KMS-11 (cell line): ENCODE data around the gene CDH24.

Source experiments
- H2AFZ ChIP-seq: fragments of 200-600 bp; sonication (generic); 2 replicates; pipeline ENCODE4 v1.6.1; 2016; ENCODE audit warnings: antibody characterized with exemption, mixed run types, low read depth
- H3K27ac ChIP-seq: fragments of 200-600 bp; sonication (generic); 2 replicates; pipeline ENCODE4 v1.6.1; 2016; ENCODE audit warnings: mild to moderate bottlenecking, mixed run types
- H3K27me3 ChIP-seq: fragments of 200-600 bp; sonication (generic); 2 replicates; pipeline ENCODE4 v1.6.1; 2017; ENCODE audit warnings: mild to moderate bottlenecking, low read depth, mixed run types, moderate library complexity; ENCODE audit not compliant: insufficient read depth
- H3K36me3 ChIP-seq: fragments of 200-600 bp; sonication (generic); 2 replicates; pipeline ENCODE4 v1.6.1; 2017; ENCODE audit warnings: mild to moderate bottlenecking, mixed run types; ENCODE audit not compliant: insufficient read depth
- H3K4me1 ChIP-seq: fragments of 200-600 bp; sonication (generic); 2 replicates; pipeline ENCODE4 v1.6.1; 2016; ENCODE audit warnings: mild to moderate bottlenecking, low read depth, mixed run types; ENCODE audit not compliant: poor library complexity, severe bottlenecking
- H3K4me2 ChIP-seq: fragments of 200-600 bp; sonication (generic); 2 replicates; pipeline ENCODE4 v1.7.0; 2016; ENCODE audit warnings: mild to moderate bottlenecking, mixed run types
- H3K4me3 ChIP-seq: fragments of 200-600 bp; sonication (generic); IDR thresholded peaks from 2 replicates; pipeline ENCODE4 v1.6.1; 2017; ENCODE audit warnings: low read depth, low read length, mixed read lengths; ENCODE audit not compliant: insufficient read depth
- H3K79me2 ChIP-seq: fragments of 200-600 bp; sonication (generic); 2 replicates; pipeline ENCODE4 v1.6.1; 2016; ENCODE audit warnings: low read depth, mixed run types; ENCODE audit not compliant: insufficient read depth
- H3K9ac ChIP-seq: fragments of 200-600 bp; sonication (generic); 2 replicates; pipeline ENCODE4 v1.6.1; 2016; ENCODE audit warnings: mild to moderate bottlenecking, mixed run types
- H4K20me1 ChIP-seq: fragments of 200-600 bp; sonication (generic); 2 replicates; pipeline ENCODE4 v1.6.1; 2016; ENCODE audit warnings: mild to moderate bottlenecking, mixed run types; ENCODE audit not compliant: insufficient read depth
- TF ChIP-seq, protein P1 (sequence below): fragments of 200-600 bp; sonication (generic); conservative IDR thresholded peaks from 2 replicates; pipeline ENCODE4 v1.6.1; 2017; ENCODE audit warnings: low read depth, mild to moderate bottlenecking, antibody characterized with exemption, low read length, moderate library complexity, mixed read lengths

CDH24 gene

GRCh38 chr14:23070262-23071129 is 13.2 kb upstream of the CDH24 start:
- H3K27me3 ChIP-seq, result no peaks in the 10 kb centered on the region
- peaks cover 17% of the 10 kb centered on the region for H3K4me1 ChIP-seq
- H2AFZ ChIP-seq, result no peak overlapping the region
- no peaks in the 10 kb centered on the region for H3K36me3 ChIP-seq
- no peak overlapping the region for H3K4me3 ChIP-seq
- TF ChIP-seq, protein P1, sequence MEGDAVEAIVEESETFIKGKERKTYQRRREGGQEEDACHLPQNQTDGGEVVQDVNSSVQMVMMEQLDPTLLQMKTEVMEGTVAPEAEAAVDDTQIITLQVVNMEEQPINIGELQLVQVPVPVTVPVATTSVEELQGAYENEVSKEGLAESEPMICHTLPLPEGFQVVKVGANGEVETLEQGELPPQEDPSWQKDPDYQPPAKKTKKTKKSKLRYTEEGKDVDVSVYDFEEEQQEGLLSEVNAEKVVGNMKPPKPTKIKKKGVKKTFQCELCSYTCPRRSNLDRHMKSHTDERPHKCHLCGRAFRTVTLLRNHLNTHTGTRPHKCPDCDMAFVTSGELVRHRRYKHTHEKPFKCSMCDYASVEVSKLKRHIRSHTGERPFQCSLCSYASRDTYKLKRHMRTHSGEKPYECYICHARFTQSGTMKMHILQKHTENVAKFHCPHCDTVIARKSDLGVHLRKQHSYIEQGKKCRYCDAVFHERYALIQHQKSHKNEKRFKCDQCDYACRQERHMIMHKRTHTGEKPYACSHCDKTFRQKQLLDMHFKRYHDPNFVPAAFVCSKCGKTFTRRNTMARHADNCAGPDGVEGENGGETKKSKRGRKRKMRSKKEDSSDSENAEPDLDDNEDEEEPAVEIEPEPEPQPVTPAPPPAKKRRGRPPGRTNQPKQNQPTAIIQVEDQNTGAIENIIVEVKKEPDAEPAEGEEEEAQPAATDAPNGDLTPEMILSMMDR, result no peak
- peaks cover 11% of the 10 kb centered on the region for H3K79me2 ChIP-seq
- H4K20me1 ChIP-seq, result no peaks in the 10 kb centered on the region
- peak overlapping the region; percentile 42; the same call in 1 of the 2 replicates for H3K27ac ChIP-seq
- H3K9ac ChIP-seq, result peak overlapping the region; percentile 68; the same call in 1 of the 2 replicates
- H3K4me2 ChIP-seq, result peak overlapping the region; percentile 96

GRCh38 chr14:23069413-23069806 is 12.1 kb upstream of the CDH24 start:
- Histone ChIP-seq H3K4me3 (no peak overlapping the region), H3K79me2 (peaks cover 11% of the 10 kb centered on the region), H3K27me3 (no peaks in the 10 kb centered on the region), H3K9ac (no peak overlapping the region), H3K4me1 (peaks cover 17% of the 10 kb centered on the region), H2AFZ (no peak overlapping the region), H4K20me1 (no peaks in the 10 kb centered on the region), H3K27ac (no peak overlapping the region), H3K4me2 (no peak overlapping the region), H3K36me3 (no peaks in the 10 kb centered on the region)
- TF ChIP-seq, protein P1, result no peak

GRCh38 chr14:23068789-23069412 is 11.6 kb upstream of the CDH24 start:
- H3K79me2 ChIP-seq, result peaks cover 11% of the 10 kb centered on the region
- H4K20me1 ChIP-seq, result no peaks in the 10 kb centered on the region
- no peak overlapping the region for H3K4me2 ChIP-seq
- peaks cover 17% of the 10 kb centered on the region for H3K4me1 ChIP-seq
- H3K36me3 ChIP-seq, result no peaks in the 10 kb centered on the region; the same call in 1 of the 2 replicates
- H3K9ac ChIP-seq, result no peak overlapping the region
- H3K27ac ChIP-seq, result no peak overlapping the region
- H3K4me3 ChIP-seq, result no peak overlapping the region
- no peaks in the 10 kb centered on the region for H3K27me3 ChIP-seq
- no peak overlapping the region for H2AFZ ChIP-seq
- TF ChIP-seq, protein P1, result peak; percentile 90

GRCh38 chr14:23067847-23068788 is 10.8 kb upstream of the CDH24 start:
- H3K27me3 ChIP-seq, result no peaks in the 10 kb centered on the region
- no peak overlapping the region for H3K9ac ChIP-seq
- no peak overlapping the region for H3K27ac ChIP-seq
- H3K4me2 ChIP-seq, result no peak overlapping the region
- no peaks in the 10 kb centered on the region for H4K20me1 ChIP-seq
- H2AFZ ChIP-seq, result no peak overlapping the region
- no peak overlapping the region for H3K4me3 ChIP-seq
- TF ChIP-seq, protein P1, result no peak
- H3K36me3 ChIP-seq, result no peaks in the 10 kb centered on the region; the same call in 1 of the 2 replicates
- H3K79me2 ChIP-seq, result peaks cover 11% of the 10 kb centered on the region
- peaks cover 17% of the 10 kb centered on the region for H3K4me1 ChIP-seq
